Upper lobe of left lung (tissue), 6 donors: ENCODE results near the gene CYGB. TPM values are rescaled to one million over a fixed set of nuclear protein-coding genes. Genes with fewer than 3 reads are reported as not detected.
"Not testable (repeated sequence)": the region's sequence is repeated elsewhere in the genome, so short reads cannot be mapped to it uniquely, and the experiment has no call there.

ENCODE experiments used
- ATAC-seq, 2 donors: fragments of 200-7000 bp; cut with Tn5 transposase; one replicate each; pipeline ENCODE4 v1.9.1; 2022; ENCODE audit warnings: mild to moderate bottlenecking in 2 of 2, moderate library complexity in 2 of 2; ENCODE audit not compliant: low FRiP score in 2 of 2
- DNase-seq, 2 donors: peaks; one replicate each; pipeline ENCODE4 v3.0.0-alpha.2; 2019 to 2020
- H3K27ac ChIP-seq, 4 donors: fragments of 200-600 bp; sonication (generic); one replicate each; pipeline ENCODE4 v1.5.1; 2016 to 2019
- H3K27me3 ChIP-seq, 4 donors: fragments of 200-600 bp; sonication (generic); one replicate each; pipeline ENCODE4 v1.5.1; 2017 to 2019
- H3K36me3 ChIP-seq, 4 donors: fragments of 200-600 bp; sonication (generic); one replicate each; pipeline ENCODE4 v1.5.1; 2016 to 2019
- H3K4me1 ChIP-seq, 4 donors: fragments of 200-600 bp; sonication (generic); one replicate each; pipeline ENCODE4 v1.5.1; 2018 to 2019
- H3K4me3 ChIP-seq, 4 donors: fragments of 200-600 bp; sonication (generic); one replicate each; pipeline ENCODE4 v1.5.1; 2017 to 2019; ENCODE audit warnings: mild to moderate bottlenecking in 2 of 4, moderate library complexity in 1 of 4
- H3K9me3 ChIP-seq, 4 donors: fragments of 200-600 bp; sonication (generic); one replicate each; pipeline ENCODE4 v1.5.1; 2018 to 2019
- CTCF ChIP-seq, 6 experiments: fragments of 450-650 bp in 4 of 6; fragments of 200-600 bp in 2 of 6; sonication (generic) in 2 of 6; IDR thresholded peaks; one replicate each; pipeline ENCODE4 v1.5.1; 2016 to 2019; ENCODE audit warnings: antibody characterized with exemption in 6 of 6
- EP300 ChIP-seq, 4 donors: sonication (generic); formaldehyde crosslinking; IDR thresholded peaks; one replicate each; pipeline ENCODE4 v1.5.1; 2017; ENCODE audit warnings: antibody characterized with exemption in 4 of 4, control low read depth in 2 of 4
- POLR2A ChIP-seq, 4 donors: fragments of 450-650 bp; IDR thresholded peaks; one replicate each; pipeline ENCODE4 v1.5.1; 2016 to 2017; ENCODE audit warnings: antibody characterized with exemption in 4 of 4, mild to moderate bottlenecking in 2 of 4
- POLR2AphosphoS5 ChIP-seq, 2 donors: sonication (generic); formaldehyde crosslinking; IDR thresholded peaks; one replicate each; pipeline ENCODE4 v1.5.1; 2017; ENCODE audit warnings: antibody characterized with exemption in 2 of 2
- WGBS, 2 donors: methylation state at CpG; one replicate each; pipeline ENCODE4 v1.1.5; 2017 to 2018; 5-methylcytosine and 5-hydroxymethylcytosine counted together
- total RNA-seq, 6 donors: library from RNA; depleted of rRNA in 4 of 6; stranded (reverse); fragments of >200 nt in 4 of 6; gene quantifications; one replicate each; pipeline versions ENCODE4 v1.1.0 to v1.2.1, GENCODE V29; 2016 to 2021
- donor health status: DM: no; HTN: no; CAD: no; lungs with moderate emphysema.
- donor health status: DM: no; HTN: yes; CAD: no; lungs with severe emphysema.

The CYGB gene
- total RNA-seq, 6 donors from 2014 or later: 6.4 to 33.9 (median 16.6) TPM

DNA sequence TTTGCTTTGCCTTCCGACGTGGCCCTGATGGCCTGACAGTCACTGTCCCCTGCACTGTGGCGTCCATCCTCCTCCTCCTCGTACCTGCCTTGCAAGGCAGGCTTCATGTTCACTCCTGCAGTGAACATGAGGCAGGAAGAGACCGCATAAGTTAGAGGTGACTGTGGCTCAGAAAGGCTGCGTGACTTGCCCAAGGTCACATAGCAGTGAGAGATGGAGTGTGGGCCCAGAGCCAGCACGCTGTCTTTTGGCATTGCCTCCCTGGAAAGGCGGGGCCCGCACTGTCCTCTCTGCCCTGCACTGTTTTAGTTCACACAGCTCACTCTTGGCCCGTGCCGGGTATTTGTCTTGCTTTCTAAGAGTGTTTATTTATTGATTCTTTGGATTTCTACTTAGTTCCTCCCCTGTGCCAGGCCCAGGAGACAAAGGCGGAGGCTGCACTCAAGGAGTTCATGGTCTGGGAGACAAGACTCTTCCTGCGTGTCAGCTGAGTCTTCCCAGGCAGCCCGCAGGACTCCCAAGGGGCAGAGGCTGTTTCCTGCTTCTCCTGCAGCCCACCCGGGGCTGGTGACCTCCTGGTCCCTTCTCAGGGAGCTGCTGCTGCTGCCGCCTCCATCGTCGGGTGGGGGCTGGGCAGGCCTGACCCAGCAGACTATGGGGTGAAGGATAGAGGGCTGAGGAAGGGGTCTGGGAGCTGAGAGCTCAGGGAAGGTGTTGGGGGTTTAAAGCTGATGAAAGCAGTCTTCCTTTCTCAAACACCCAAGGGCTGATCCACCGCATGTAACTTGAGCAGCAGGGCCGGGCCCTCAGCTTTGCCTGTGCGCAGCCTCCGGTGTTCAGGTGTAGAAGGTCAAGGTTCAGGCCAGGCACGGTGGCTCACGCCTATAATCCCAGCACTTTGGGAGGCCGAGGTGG lies 12.7 kb downstream of the CYGB start:
- peak in 1 of 2 donors; percentile 25 for ATAC-seq
- H3K27me3 ChIP-seq: no peaks in the 10 kb centered on the region
- H3K4me3 ChIP-seq: no peak overlapping the region
- peaks cover 50 to 55% (median 52%) of the 10 kb centered on the region in 4 donors for H3K4me1 ChIP-seq
- 57 to 62% methylated on average over 25 of the region's 25 CpGs for WGBS, 2 donors
- peak in 1 of 2 donors; percentile 54 for DNase-seq
- H3K36me3 ChIP-seq: no peaks in the 10 kb centered on the region
- H3K27ac ChIP-seq: peak overlapping the region in 3 of 4 donors; percentile 70 to 79 (median 78)
- H3K9me3 ChIP-seq: no peaks in the 10 kb centered on the region
- TF ChIP-seq POLR2AphosphoS5 (IDR thresholded peaks at IDR 0.05): peak in 1 of 2 donors; percentile 52
- TF ChIP-seq CTCF (IDR thresholded peaks at IDR 0.05): no peak
- no peak for TF ChIP-seq POLR2A (IDR thresholded peaks at IDR 0.05)

- H3K9me3 ChIP-seq: no peaks in the 10 kb centered on the region
- WGBS, 2 donors: 22 to 42% methylated on average over 15 to 35 of the region's 35 CpGs
- no peaks in the 10 kb centered on the region for H3K27me3 ChIP-seq
- peaks cover 35 to 40% (median 37%) of the 10 kb centered on the region in 4 donors for H3K4me1 ChIP-seq
- ATAC-seq (peak; percentile 86 to 87), DNase-seq (peak; percentile 85 to 97)
- TF ChIP-seq CTCF (IDR thresholded peaks at IDR 0.05) (peak; percentile 99 to 100 (median 99)), EP300 (IDR thresholded peaks at IDR 0.05) (no peak)
- H3K36me3 ChIP-seq: no peaks in the 10 kb centered on the region
- H3K27ac ChIP-seq: no peak overlapping the region
- no peak overlapping the region for H3K4me3 ChIP-seq
Measured at GRCh38 chr17:76523084-76524037, 14.1 kb downstream of the CYGB start.

DNA sequence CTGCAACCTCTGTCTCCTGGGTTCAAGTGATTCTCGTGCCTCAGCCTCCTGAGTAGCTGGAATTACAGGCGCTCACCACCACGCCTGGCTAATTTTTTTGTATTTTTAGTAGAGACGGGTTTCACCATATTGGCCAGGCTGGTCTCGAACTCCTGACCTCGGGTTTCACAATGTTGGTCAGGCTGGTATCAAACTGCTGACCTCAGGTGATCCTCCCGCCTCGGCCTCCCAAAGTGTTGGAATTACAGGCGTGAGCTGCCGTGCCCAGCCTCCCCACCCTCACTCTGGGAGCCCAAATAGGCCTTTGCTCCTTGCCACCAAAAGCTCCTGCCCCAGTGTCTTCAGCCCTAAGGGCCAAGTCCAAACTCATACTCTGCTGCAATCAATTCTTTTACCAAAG lies 15.8 kb downstream of the CYGB start:
- not testable (repeated sequence) for DNase-seq, H3K9me3 ChIP-seq
- WGBS, 2 donors: 87 to 90% methylated on average over 7 to 10 of the region's 10 CpGs

DNA sequence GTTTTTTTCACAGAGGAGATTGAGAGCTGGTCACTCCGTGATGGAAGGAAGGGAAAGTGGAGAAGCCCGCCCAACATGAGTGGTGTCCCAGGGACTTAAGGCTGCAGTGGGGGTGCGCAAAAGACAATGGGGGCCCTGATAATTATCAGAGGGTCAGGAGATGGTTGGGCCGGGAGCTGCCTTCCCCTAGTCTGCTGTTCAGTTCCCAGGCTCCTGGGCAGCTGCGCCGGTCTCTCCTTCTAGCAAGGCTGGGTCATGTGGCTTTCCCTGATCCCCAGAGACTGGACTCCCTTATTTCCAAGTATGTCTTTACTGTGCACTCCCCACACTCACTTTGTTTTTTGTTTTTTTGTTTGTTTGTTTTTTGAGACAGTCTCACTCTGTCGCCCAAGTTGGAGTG lies 16.2 kb downstream of the CYGB start:
- no peaks in the 10 kb centered on the region for H3K27me3 ChIP-seq
- ATAC-seq (no peak), DNase-seq (no peak)
- no peak for TF ChIP-seq EP300 (IDR thresholded peaks at IDR 0.05)
- no peak for TF ChIP-seq POLR2AphosphoS5 (IDR thresholded peaks at IDR 0.05)
- no peak for TF ChIP-seq POLR2A (IDR thresholded peaks at IDR 0.05)
- no peak for TF ChIP-seq CTCF (IDR thresholded peaks at IDR 0.05)
- H3K9me3 ChIP-seq: no peaks in the 10 kb centered on the region
- no peaks in the 10 kb centered on the region for H3K36me3 ChIP-seq
- H3K4me1 ChIP-seq: peaks cover 20 to 26% (median 23%) of the 10 kb centered on the region in 4 donors
- no peak overlapping the region for H3K27ac ChIP-seq
- WGBS, 2 donors: 91 to 96% methylated on average over 7 of the region's 7 CpGs
- H3K4me3 ChIP-seq: no peak overlapping the region

More for the DNA sequence above, 15.8 kb downstream of the CYGB start:
- peaks cover 20 to 25% (median 22%) of the 10 kb centered on the region in 4 donors for H3K4me1 ChIP-seq
- not testable (repeated sequence) for H3K27me3 ChIP-seq, H3K27ac ChIP-seq, ATAC-seq, H3K4me3 ChIP-seq, H3K36me3 ChIP-seq
